Measurements from ENCODE around the gene GOLT1B.
"Not testable (repeated sequence)": the region's sequence is repeated elsewhere in the genome, so short reads cannot be mapped to it uniquely, and the experiment has no call there.

The GOLT1B gene

GRCh38 chr12:21501258-21502163 lies at the start of gene GOLT1B, which contains the start of gene RECQL:
TSS of gene GOLT1B (plus strand) at chr12:21501789. CDS start at chr12:21501924, 135 bp downstream.
TSS of gene RECQL (minus strand) at chr12:21501635. CDS start at chr12:21499570, 2,065 bp downstream.
- peak; percentile 96 for DNase-seq

GRCh38 chr12:21453312-21453852 lies 48.2 kb upstream of the GOLT1B start:
- DNase-seq: no peak

DNA sequence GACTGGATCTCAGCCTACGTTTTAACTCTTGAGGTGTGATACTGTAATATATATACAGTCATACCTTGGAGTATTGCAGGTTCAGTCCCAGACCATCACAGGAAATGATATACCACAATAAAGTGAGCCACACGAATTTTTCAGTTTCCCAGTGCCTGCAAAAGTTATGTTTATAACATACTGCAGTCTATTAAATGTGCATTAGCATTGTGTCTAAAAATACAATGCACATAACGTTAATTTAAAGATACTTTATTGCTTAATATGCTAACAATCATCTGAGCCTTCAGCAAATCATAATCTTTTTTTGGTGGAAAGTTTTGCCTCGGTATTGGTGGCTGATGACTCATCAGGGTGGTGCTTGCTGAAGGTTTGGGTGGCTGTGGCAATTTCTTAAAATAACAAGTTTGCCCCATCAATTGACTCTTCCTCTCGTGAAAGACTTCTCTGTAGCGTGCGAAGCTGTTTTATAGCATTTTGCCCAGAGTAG lies 45.3 kb upstream of the GOLT1B start:
- DNase-seq: no peak

DNA sequence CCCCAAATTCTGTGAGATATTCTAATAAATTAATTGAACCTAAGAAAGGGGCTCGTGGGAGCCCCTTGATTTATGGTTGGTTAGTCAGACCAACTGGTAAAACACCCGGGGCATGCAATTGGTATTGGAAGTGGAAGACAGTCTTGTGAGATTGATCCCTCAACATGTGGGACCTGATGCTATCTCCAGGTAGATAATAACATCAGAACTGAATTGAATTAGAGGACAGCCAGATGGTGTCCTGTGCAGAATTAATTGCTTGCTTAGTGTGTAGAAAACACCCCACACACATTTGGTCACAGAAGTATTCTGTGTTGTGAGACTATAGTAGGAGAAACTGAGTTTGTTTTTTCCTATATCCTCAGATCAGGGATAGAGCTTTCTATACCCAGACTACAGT lies 42.1 kb upstream of the GOLT1B start:
- no peak for DNase-seq

GRCh38 chr12:21467334-21467733 lies 34.3 kb upstream of the GOLT1B start:
- not testable (repeated sequence) for DNase-seq

DNA sequence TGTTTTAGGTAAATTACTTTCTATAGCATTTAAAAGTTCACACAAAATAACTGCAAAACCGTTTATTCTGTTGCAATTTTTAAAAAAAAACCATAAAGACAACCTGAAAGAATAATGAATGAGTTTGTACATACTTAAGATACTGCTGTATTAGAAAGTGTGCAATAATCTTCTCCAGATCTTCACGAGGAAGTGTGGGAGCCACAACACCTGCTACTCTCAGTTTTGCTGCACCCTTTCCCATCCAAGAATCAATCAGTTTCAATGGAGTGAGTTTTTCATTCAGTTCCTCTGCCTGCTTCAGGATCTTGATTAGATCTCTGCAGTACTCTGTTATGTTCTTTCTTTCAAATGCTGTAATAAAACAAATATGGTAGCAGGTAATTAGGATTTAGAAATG lies 30.3 kb upstream of the GOLT1B start:
- DNase-seq: no peak

DNA sequence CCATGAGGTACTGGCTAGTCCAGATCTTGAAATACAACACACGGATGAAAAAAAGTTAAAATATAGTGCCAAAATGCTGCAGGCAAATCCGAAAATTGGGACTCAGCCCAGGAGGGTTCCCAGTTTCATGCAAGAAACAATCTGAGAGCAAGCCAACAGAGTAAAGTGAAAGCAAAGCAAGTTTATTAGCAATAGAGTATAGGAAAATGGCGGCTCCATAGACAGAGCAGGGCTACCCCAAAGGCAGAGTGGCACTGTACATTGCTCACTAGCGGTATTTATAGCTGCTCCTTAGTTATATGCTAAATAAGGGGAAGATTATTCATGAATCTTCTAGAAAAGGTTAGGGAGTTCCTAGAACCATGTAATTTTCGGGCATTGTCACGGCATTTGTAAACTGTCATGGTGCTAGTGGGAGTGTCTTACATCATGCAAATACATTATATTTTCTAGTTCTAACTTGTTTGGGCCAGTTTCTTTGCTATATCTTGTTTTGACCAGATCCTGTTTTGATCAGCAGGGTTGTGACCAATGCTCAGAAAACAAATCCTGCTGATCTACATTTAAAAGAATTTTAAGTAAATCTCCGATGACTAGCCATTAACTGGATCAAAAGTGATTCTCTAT lies 29.3 kb upstream of the GOLT1B start:
- no peak for DNase-seq

DNA sequence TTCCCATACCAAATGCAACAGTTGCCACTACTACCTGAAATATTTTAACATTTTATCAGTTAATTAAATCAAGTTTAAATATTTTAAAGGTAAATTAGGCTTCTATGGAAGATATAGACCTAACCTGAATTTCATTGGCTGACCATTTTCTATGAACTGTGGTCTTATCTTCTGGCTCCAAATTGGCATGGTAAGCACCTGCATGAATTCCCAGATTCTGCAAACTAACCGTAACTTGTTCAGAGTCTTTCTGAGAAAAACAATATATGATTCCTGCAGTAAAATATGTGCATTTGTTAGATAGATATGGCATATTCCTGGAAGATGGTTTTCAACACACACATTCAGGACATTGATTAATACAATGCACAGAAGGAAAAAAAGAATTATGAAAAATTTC lies 26.0 kb upstream of the GOLT1B start:
- DNase-seq: no peak

GRCh38 chr12:21476949-21477348 lies 24.6 kb upstream of the GOLT1B start:
- DNase-seq: no peak

DNA sequence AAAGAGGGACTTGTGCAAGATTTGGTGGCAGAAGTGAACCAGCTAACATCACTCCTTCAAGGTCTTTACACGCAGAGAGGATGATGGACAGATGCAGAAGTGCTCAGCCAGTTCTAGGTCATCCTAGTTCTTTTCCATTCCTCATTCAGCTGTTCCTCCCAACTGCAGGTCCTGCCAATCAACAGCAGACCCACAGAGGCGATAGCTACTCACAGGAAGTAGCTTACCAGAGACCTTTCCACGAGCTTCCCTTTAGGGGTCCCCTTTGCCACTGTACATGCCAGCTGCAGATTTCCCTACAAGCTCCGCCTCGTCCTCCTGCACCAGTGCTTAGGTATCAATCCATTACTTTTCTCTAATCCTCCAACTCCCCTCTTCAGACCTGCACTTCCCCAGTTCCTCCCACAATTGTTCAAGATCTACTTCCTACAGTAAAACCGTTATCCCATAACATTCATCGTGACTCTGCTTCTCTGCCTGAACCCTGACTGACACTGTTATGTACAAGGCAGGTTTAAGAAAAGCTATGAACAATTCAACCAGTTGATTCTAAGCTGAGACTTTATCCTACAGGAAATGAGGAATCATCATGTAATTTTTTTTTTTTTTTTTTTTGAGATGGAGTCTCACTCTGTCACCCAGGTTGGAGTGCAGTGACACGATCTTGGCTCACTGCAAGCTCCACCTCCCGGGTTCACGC lies 22.7 kb upstream of the GOLT1B start:
- no peak for DNase-seq

DNA sequence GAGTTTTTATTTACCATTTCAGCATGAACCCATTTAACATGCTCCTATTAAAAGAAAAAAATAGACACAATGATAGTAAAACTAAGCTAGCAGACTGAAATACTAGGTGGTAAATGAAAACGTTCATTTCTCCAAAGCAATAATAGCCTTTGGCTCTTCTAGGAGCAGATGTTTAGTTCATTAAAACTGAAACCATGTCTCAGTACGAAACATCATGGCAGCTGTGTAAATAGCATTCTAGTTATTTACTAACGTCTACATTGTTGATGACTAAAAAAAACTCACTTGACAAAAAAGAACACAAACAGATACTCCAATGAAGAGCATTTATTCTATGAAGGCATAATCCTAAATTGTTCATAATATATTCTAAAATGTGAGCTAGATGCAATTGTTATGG lies 18.1 kb upstream of the GOLT1B start:
- peak; percentile 52 for DNase-seq

DNA sequence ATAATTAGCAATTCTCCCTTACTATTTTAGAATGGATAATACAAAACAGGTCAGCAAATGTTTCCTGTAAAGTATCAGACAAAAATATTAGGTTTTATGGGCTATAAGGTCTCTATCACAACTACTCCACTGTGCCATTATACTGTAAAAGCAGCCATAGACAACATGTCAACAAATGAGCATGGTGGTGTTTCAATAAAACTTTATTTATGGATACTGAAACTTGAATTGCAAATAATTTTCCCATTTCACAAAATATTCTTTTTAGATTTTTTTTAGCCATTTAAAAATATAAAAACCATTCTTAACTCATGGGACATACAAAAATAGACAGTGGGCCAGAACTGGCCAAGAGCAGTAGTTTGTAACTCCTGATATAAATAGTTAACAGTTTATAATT lies 15.6 kb upstream of the GOLT1B start:
- DNase-seq: no peak

GRCh38 chr12:21499765-21500164 lies 1.8 kb upstream of the GOLT1B start:
- no peak for DNase-seq

DNA sequence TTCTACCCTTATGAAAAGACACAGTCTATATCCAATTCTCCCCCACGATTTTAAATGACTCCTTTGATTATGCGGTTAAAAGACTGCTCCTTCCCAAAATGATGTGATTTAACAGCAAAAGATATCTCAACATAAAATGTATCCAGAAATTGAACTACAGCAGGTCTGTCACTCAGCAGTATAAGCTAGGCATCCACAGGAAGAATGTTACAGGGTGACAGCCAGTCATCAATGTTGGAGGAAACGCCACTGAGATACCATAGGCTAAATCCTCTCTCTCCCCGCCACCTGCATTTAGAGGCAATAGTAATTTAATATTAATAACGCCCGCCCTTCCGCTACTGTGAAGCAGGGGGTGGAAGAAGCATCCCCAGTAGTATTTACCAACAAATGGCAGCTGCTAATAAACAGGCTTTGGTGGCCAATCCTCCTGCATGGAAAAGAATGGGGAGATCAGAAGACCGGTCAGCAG lies 767 bp upstream of the GOLT1B start:
- no peak for DNase-seq

- DNase-seq: no peak
Observed at GRCh38 chr12:21502164-21502496, 541 bp downstream of the GOLT1B start.

GRCh38 chr12:21502872-21503271 lies 1.3 kb downstream of the GOLT1B start:
- DNase-seq: no peak

DNA sequence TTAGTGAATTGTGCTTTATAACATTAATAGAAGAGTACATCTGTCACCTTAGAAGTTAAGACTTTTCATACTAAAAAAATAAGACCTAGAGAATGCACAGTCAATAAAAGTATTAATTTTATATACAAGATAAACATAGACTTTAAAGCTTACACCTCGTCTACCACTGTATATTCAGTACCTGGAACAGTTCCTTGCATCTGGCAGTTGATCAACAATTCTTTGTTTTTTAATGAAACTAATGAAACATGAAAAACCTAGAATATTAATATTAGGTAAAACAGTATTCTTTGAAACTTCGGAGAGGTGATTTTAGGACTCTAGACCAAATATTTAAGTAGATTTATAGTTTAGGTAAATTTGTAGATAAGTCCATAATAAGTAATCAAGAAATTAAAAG lies 4.3 kb downstream of the GOLT1B start:
- DNase-seq: no peak

- no peak for DNase-seq
Observed at GRCh38 chr12:21507849-21508248, 6.3 kb downstream of the GOLT1B start.

DNA sequence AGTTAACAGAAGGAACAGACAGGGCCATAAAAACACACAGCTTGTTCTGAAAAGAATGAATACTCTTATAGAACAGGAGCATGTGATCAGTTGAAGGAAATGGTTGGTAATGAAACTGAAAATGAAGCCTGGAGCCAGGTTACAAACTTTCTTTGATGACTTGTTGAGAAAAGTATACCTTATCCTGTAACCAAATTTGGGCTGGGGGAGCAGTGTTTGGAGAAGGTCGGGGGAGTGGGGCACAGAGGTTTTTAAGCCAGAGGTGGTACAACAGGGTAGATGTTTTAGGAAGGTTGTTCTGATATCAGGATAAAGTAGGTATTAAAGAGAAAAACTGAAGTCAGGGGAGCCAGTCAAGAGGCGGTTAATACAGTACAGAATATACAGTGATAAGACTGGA lies 8.2 kb downstream of the GOLT1B start:
- no peak for DNase-seq

DNA sequence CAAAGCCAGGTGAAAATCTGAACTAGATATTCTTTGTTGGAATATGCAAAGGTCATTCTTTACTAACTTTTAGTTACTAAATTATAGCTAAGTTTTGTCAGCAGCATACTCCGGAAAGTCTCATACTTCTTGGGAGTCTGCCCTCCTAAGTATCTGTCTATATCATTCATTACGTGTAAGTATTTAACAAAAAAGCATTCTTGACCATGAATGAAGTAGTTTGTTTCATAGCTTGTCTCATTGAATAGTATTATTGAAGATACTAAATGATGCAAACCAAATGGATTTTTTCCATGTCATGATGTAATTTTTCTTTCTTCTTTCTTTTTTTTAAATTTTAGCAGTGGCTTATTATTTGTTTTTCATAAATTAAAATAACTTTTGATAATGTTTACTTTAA lies 14.7 kb downstream of the GOLT1B start:
- DNase-seq: no peak

DNA sequence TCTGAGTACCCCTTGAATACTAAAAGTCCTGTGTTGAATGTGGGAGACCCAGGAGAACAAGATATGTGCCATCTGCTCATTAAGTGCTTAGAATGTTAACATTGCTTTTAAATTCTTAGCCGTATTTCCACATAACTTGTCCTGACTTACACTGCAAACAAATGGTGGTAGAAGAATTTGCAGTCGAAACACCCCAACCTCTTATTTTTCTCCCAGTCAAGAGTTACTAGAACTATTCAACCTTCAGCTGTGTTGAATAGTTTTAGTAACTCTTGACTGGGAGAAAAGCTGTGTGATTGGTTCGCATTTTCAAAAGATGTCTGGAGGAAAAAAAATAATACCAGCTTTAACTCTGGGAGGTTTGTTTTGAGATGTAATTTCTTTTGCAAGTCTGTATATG lies 16.9 kb downstream of the GOLT1B start:
- no peak for DNase-seq

DNA sequence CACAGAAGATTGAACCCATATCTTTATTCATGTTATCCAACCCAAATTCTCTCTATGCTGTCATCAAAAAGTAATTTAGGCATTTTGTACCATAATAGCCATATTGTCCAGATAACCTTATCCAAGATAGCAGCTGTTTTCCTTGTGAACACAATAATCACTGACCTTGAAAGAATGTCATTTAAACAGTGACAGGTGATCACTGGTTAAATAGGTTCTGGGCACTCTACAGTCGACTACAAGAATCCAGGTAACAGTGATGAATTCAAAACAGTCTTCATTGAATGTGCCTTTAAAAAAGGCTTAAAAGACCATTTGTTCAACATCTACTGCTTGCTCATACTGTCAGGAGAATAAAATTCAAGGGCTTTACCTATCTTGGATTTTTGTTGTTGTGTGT lies 20.0 kb downstream of the GOLT1B start:
- DNase-seq: no peak

DNA sequence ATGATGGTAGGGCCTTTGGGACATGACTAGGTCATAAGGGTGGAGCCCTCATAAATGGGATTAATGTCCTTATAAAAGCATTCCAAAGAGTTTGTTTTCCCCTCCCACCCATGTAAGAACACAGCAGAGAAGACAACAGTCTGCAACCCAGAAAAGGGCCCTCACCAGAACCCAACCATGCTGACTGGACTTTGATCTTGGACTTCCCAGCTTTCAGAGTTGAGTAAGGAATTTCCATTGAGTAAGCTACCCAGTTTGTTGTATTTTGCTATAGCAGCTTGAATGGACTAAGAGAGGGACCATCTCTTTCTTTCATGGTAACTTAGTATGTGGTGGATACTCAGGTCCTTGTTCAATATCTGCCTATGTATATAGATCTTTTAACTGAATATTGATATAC lies 21.6 kb downstream of the GOLT1B start:
- no peak for DNase-seq
